NAMALWA (cell line): ENCODE data around the gene ZNF385A.
"Not testable (repeated sequence)": the region's sequence is repeated elsewhere in the genome, so short reads cannot be mapped to it uniquely, and the experiment has no call there.

Source experiments
- DNase-seq: peaks from one replicate; pipeline ENCODE4 v3.0.0-alpha.2; 2015; ENCODE audit warnings: low spot score

ZNF385A gene

GRCh38 chr12:54325442-54326109, 59.0 kb downstream of the ZNF385A start:
- not testable (repeated sequence) for DNase-seq

- DNase-seq, result peak; percentile 100
These were observed 59.7 kb downstream of the ZNF385A start, which contains the start of gene COPZ1 for GRCh38 chr12:54324617-54325441. Gene COPZ1, plus strand, starts transcription at chr12:54325131. Its CDS starts 33 bp downstream, at chr12:54325164.

DNA sequence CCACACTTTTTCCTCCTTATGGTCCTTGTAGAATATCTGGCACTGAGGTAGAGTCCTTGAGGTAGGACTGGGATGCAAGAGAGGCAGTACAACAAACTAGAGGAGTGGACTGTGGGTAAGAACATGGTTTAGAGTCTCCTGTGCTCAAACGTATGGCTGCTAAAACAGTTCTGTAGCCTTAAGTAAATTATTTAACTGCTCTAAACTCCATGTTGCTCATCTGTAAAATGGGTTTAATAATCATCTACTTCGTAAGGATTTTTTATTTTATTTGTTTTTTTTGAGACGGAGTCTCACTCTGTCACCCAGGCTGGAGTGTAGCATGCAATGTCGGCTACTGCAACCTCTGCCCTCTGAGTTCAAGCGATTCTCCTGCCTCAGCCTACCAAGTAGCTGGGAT, 63.2 kb downstream of the ZNF385A start:
- no peak for DNase-seq
